Prostate gland (tissue), 2 donors: ENCODE measurements around the gene PLIN1.

Experiments used
- CTCF ChIP-seq, 4 experiments: fragments of 200-600 bp in 2 of 4; fragments of 450-650 bp in 2 of 4; sonication (generic) in 2 of 4; IDR thresholded peaks; 1 replicate in 3 of 4; 2 replicates in 1 of 4; pipeline ENCODE4 v1.5.1; 2016 to 2019; ENCODE audit warnings: antibody characterized with exemption in 4 of 4, mild to moderate bottlenecking in 2 of 4, moderate library complexity in 2 of 4
- POLR2A ChIP-seq: fragments of 450-650 bp; IDR thresholded peaks from one replicate; pipeline ENCODE4 v1.6.1; 2016; ENCODE audit warnings: antibody characterized with exemption, mild to moderate bottlenecking
- POLR2AphosphoS5 ChIP-seq: sonication (generic); formaldehyde crosslinking; IDR thresholded peaks from one replicate; pipeline ENCODE4 v1.6.1; 2017; ENCODE audit warnings: antibody characterized with exemption

- TF ChIP-seq CTCF (IDR thresholded peaks at IDR 0.05) (no peak), POLR2AphosphoS5 (no peak), POLR2A (no peak)
These were observed 32.6 kb downstream of the PLIN1 start for GRCh38 chr15:89646416-89647141.
